Type B pancreatic cell (in vitro differentiated cells): ENCODE results near the gene IL17RC. TPM values are rescaled to one million over a fixed set of nuclear protein-coding genes. Genes with fewer than 3 reads are reported as not detected.
A peak's percentile ranks its signal among the peaks of the same experiment; 100 is the strongest.

Source experiments
- DNase-seq: peaks from one replicate; pipeline ENCODE4 v3.0.0; 2021; ENCODE audit warnings: mixed read lengths; ENCODE audit not compliant: unreplicated experiment; ENCODE audit errors: extremely low spot score
- H3K27ac Mint-ChIP-seq: 2 replicates; pipeline ENCODE4 v1.8.0; 2021; ENCODE audit warnings: mild to moderate bottlenecking, mixed read lengths
- H3K27me3 Mint-ChIP-seq: 2 replicates; pipeline ENCODE4 v1.8.0; 2021; ENCODE audit warnings: mixed read lengths
- H3K36me3 Mint-ChIP-seq: 2 replicates; pipeline ENCODE4 v1.8.0; 2021; ENCODE audit warnings: mixed read lengths
- H3K4me1 Mint-ChIP-seq: one replicate; pipeline ENCODE4 v1.8.0; 2021; ENCODE audit warnings: mixed read lengths; ENCODE audit not compliant: unreplicated experiment
- H3K4me3 Mint-ChIP-seq: 2 replicates; pipeline ENCODE4 v1.8.0; 2021; ENCODE audit warnings: mild to moderate bottlenecking, mixed read lengths
- H3K9me3 Mint-ChIP-seq: 2 replicates; pipeline ENCODE4 v1.8.0; 2021; ENCODE audit warnings: mixed read lengths
- CTCF ChIP-seq: fragments of 200-600 bp; sonication (generic); conservative IDR thresholded peaks from 2 replicates; pipeline ENCODE4 v1.5.0; 2021; ENCODE audit warnings: antibody characterized with exemption, mild to moderate bottlenecking
- total RNA-seq: library from RNA; stranded (reverse); gene quantifications from 2 replicates; pipeline ENCODE4 v1.2.1, GENCODE V29; 2021; ENCODE audit warnings: low replicate concordance

The IL17RC gene
- total RNA-seq, 1 donor from 2014 or later = 22.6 TPM

DNA sequence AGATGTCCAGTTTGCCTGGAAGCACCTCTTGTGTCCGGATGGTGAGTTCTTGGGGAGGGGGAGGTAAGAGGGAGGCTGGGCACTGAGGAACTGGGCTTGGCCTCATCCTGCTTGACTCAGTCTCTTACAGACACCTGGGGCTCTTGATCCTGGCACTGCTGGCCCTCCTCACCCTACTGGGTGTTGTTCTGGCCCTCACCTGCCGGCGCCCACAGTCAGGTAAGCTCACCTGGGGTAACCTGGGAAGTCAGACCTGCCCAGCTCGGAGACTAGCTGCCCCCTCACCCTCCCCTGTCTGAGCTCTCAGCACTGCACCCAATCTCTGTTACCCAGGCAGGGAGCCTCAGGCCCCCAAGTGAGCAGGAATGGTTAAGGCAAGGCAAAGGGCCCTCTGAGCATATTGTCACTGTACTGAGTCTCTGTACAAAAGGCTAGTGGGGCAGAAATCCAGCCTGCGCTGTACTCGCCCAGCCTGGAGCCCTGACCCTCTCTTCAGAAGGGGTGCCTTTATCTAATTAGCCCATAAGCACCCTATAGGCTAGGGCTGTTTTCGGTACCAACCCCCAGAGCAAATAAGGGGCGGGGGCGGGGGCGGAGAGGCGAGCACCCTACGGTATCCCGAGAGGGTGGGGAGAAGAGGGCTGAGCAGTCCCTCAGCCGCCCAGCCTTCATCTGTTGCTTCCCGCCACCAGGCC is 2.2 kb upstream of the IL17RC start:
- Mint-ChIP-seq H3K4me3 (peak overlapping the region; percentile 69), H3K4me1 (peaks cover 12% of the 10 kb centered on the region), H3K36me3 (no peaks in the 10 kb centered on the region), H3K27ac (no peak overlapping the region), H3K27me3 (no peaks in the 10 kb centered on the region), H3K9me3 (no peaks in the 10 kb centered on the region)
- no peak for TF ChIP-seq CTCF
- no peak for DNase-seq

GRCh38 chr3:9915254-9916141 is 1.4 kb upstream of the IL17RC start:
- Mint-ChIP-seq H3K9me3 (no peaks in the 10 kb centered on the region), H3K4me3 (peak overlapping the region; percentile 87), H3K27me3 (no peaks in the 10 kb centered on the region), H3K36me3 (no peaks in the 10 kb centered on the region), H3K27ac (peak overlapping the region; percentile 83), H3K4me1 (peaks cover 11% of the 10 kb centered on the region)
- peak; percentile 81 for DNase-seq
- peak; percentile 56 for TF ChIP-seq CTCF

GRCh38 chr3:9916346-9916733 is 558 bp upstream of the IL17RC start:
- no peak for TF ChIP-seq CTCF
- Mint-ChIP-seq H3K36me3 (no peaks in the 10 kb centered on the region), H3K27me3 (no peaks in the 10 kb centered on the region), H3K4me3 (peak overlapping the region; percentile 87), H3K4me1 (peaks cover 11% of the 10 kb centered on the region), H3K27ac (peak overlapping the region; percentile 83), H3K9me3 (no peaks in the 10 kb centered on the region)
- DNase-seq = no peak

GRCh38 chr3:9917820-9918219 is 922 bp downstream of the IL17RC start:
- no peak for DNase-seq
- TF ChIP-seq CTCF = no peak
- Mint-ChIP-seq H3K36me3 (no peaks in the 10 kb centered on the region), H3K27me3 (no peaks in the 10 kb centered on the region), H3K27ac (peak overlapping the region; percentile 83), H3K4me3 (no peak overlapping the region), H3K9me3 (no peaks in the 10 kb centered on the region), H3K4me1 (peaks cover 11% of the 10 kb centered on the region)

- no peak overlapping the region for H3K27ac Mint-ChIP-seq
- H3K4me1 Mint-ChIP-seq = peaks cover 11% of the 10 kb centered on the region
- TF ChIP-seq CTCF = no peak
- no peak overlapping the region for H3K4me3 Mint-ChIP-seq
- H3K9me3 Mint-ChIP-seq = no peaks in the 10 kb centered on the region
- H3K27me3 Mint-ChIP-seq = no peaks in the 10 kb centered on the region
- H3K36me3 Mint-ChIP-seq = no peaks in the 10 kb centered on the region
- no peak for DNase-seq
Measured at GRCh38 chr3:9918261-9919038, 1.6 kb downstream of the IL17RC start.
